HG03066 (cell line): ENCODE data around the gene EVA1B.

Source experiments
- ATAC-seq: cut with Tn5 transposase; IDR thresholded peaks from one replicate; pipeline ENCODE4 v1.9.1; 2021; ENCODE audit warnings: low read depth; ENCODE audit not compliant: unreplicated experiment

Gene EVA1B

GRCh38 chr1:36284061-36284460 is 39.4 kb downstream of the EVA1B start:
- no peak for ATAC-seq

- no peak for ATAC-seq
Measured at GRCh38 chr1:36279789-36280296, 43.6 kb downstream of the EVA1B start.

DNA sequence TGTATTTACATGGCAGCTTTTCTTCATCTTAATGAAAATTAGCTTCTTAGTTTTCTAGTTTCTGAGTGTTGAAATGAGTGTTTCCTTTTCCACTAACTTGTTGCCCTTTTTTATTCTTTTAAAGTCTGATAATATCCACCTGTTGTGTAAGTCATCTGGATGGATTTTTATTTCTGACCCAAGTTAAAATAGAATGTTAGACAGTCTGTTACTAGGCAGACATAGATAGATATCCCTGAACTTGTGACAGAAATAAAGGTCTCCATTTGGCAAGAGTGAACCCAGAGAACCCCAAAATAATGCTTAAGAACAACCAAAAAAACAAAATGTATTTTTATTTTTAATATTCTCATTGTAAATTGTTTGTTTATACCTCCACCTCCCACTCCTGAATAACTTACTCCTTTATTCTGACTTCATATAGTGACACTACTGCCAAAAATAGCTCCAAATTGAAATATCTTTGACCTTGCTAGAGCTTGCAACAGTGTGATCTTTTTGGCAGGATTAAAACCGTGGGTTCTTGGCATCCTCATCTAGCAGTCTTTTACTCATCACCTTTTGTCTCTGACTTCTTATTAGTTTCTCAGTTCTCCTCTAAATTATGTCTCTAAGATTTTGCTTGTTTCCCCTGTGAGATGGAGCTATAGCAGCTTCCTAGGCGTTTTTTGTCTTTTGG is 44.2 kb downstream of the EVA1B start:
- no peak for ATAC-seq

GRCh38 chr1:36276688-36277087 is 46.8 kb downstream of the EVA1B start:
- ATAC-seq: no peak

- ATAC-seq: no peak
Measured at GRCh38 chr1:36274201-36274600, 49.2 kb downstream of the EVA1B start.

- ATAC-seq: no peak
Measured at GRCh38 chr1:36273024-36273423, 50.4 kb downstream of the EVA1B start.
